ENCODE results near the gene ZNF783.
A peak's percentile ranks its signal among the peaks of the same experiment; 100 is the strongest.
"Not testable (repeated sequence)": the region's sequence is repeated elsewhere in the genome, so short reads cannot be mapped to it uniquely, and the experiment has no call there.

The ZNF783 gene

GRCh38 chr7:149317496-149317895 is 55.5 kb downstream of the ZNF783 start:
- no peak overlapping the region for H3K4me3 ChIP-seq (ENCODE audit: low read depth, low read length)
- no peak for TF ChIP-seq CTCF (IDR thresholded peaks at IDR 0.05; ENCODE audit: low read depth, low read length, missing control alignments)
- in situ Hi-C loops (cut with HindIII; ENCODE audit: low sequenced_read_pairs), result no loop called here
- DNase-seq (ENCODE audit: low read depth), result no peak

- in situ Hi-C loops (cut with HindIII; ENCODE audit: low sequenced_read_pairs), result no loop called here
- DNase-seq (ENCODE audit: low read depth), result no peak
Measured at GRCh38 chr7:149317986-149318672, 56.1 kb downstream of the ZNF783 start.

GRCh38 chr7:149319376-149319775 is 57.4 kb downstream of the ZNF783 start:
- no peak for DNase-seq (ENCODE audit: low read depth)
- no peak overlapping the region for H3K4me3 ChIP-seq (ENCODE audit: low read depth, low read length)
- no peak for TF ChIP-seq CTCF (IDR thresholded peaks at IDR 0.05; ENCODE audit: low read depth, low read length, missing control alignments)
- in situ Hi-C loops (cut with HindIII; ENCODE audit: low sequenced_read_pairs), result no loop called here

More at GRCh38 chr7:149317986-149318672, 56.1 kb downstream of the ZNF783 start:
- H3K4me3 ChIP-seq (ENCODE audit: low read depth, low read length), result no peak overlapping the region
- no peak for TF ChIP-seq CTCF (IDR thresholded peaks at IDR 0.05; ENCODE audit: low read depth, low read length, missing control alignments)

- DNase-seq (ENCODE audit: low read depth), result no peak
- in situ Hi-C loops (cut with HindIII; ENCODE audit: low sequenced_read_pairs), result no loop called here
- no peak for TF ChIP-seq CTCF (IDR thresholded peaks at IDR 0.05; ENCODE audit: low read depth, low read length, missing control alignments)
- H3K4me3 ChIP-seq (ENCODE audit: low read depth, low read length), result no peak overlapping the region
Measured at GRCh38 chr7:149320313-149321124, 58.5 kb downstream of the ZNF783 start.

GRCh38 chr7:149321125-149321905 is 59.3 kb downstream of the ZNF783 start:
- H3K4me3 ChIP-seq (ENCODE audit: low read depth, low read length); DNase-seq (ENCODE audit: low read depth); in situ Hi-C loops (cut with HindIII; ENCODE audit: low sequenced_read_pairs): not testable (repeated sequence)

- no peak for DNase-seq (ENCODE audit: low read depth)
- no peak for TF ChIP-seq CTCF (IDR thresholded peaks at IDR 0.05; ENCODE audit: low read depth, low read length, missing control alignments)
- H3K4me3 ChIP-seq (ENCODE audit: low read depth, low read length), result peak overlapping the region; percentile 16
- in situ Hi-C loops (cut with HindIII; ENCODE audit: low sequenced_read_pairs), result no loop called here
Measured at GRCh38 chr7:149321978-149322541, 60.1 kb downstream of the ZNF783 start.
